GM19239 (cell line): ENCODE results near the gene ANO4.
"Not testable (repeated sequence)": the region's sequence is repeated elsewhere in the genome, so short reads cannot be mapped to it uniquely, and the experiment has no call there.

ENCODE experiments used
- DNase-seq: peaks from one replicate; pipeline ENCODE4 v3.0.0; 2011; ENCODE audit warnings: low spot score; ENCODE audit not compliant: insufficient read length
- FAIRE-seq: peaks from 2 replicates; lab custom pipeline; 2011; peaks lifted over from hg19 to GRCh38; lab: Jason Lieb, UNC

The ANO4 gene

GRCh38 chr12:101127521-101128219 lies 333.1 kb downstream of the ANO4 start:
- no peak for DNase-seq
- FAIRE-seq = no peak

GRCh38 chr12:101145777-101146431 lies 351.3 kb downstream of the ANO4 start:
- FAIRE-seq, DNase-seq: not testable (repeated sequence)

- no peak for FAIRE-seq
Observed at GRCh38 chr12:101165319-101165718, 370.7 kb downstream of the ANO4 start.

GRCh38 chr12:101166866-101167265 lies 372.3 kb downstream of the ANO4 start:
- DNase-seq = no peak
- FAIRE-seq = no peak

More at GRCh38 chr12:101165319-101165718, 370.7 kb downstream of the ANO4 start:
- DNase-seq = no peak

GRCh38 chr12:101168001-101168400 lies 373.4 kb downstream of the ANO4 start:
- FAIRE-seq (no peak), DNase-seq (no peak)

GRCh38 chr12:101172316-101172715 lies 377.7 kb downstream of the ANO4 start:
- DNase-seq (no peak), FAIRE-seq (no peak)

- no peak for DNase-seq
- no peak for FAIRE-seq
Observed at GRCh38 chr12:101173197-101173749, 378.7 kb downstream of the ANO4 start.

- FAIRE-seq (no peak), DNase-seq (no peak)
Observed at GRCh38 chr12:101174541-101174940, 380.0 kb downstream of the ANO4 start.
